NCI-H460 (cell line): ENCODE data around the gene GALNT1. TPM values are rescaled to one million over a fixed set of nuclear protein-coding genes. Genes with fewer than 3 reads are reported as not detected.
"Not testable (repeated sequence)": the region's sequence is repeated elsewhere in the genome, so short reads cannot be mapped to it uniquely, and the experiment has no call there.

Experiments
- DNase-seq: peaks from one replicate; pipeline ENCODE4 v3.0.0-alpha.2; 2016; ENCODE audit warnings: low read depth; ENCODE audit errors: extremely low read depth
- polyA plus RNA-seq: library from polyadenylated mRNA; depleted of rRNA; stranded (reverse); fragments of >200 nt; gene quantifications from 2 replicates; pipeline ENCODE4 v1.2.3, GENCODE V29; 2014; cell fraction: nucleus; rRNA removed
- total RNA-seq: library from RNA; depleted of rRNA; stranded (reverse); fragments of >200 nt; shearing (Covaris generic); gene quantifications from 2 replicates; pipeline ENCODE4 v1.2.3, GENCODE V29; 2014; rRNA removed

Gene GALNT1
- total RNA-seq = 55.8 and 63.8 TPM in 2 replicates
- polyA plus RNA-seq = 39.0 and 64.2 TPM in 2 replicates

DNA sequence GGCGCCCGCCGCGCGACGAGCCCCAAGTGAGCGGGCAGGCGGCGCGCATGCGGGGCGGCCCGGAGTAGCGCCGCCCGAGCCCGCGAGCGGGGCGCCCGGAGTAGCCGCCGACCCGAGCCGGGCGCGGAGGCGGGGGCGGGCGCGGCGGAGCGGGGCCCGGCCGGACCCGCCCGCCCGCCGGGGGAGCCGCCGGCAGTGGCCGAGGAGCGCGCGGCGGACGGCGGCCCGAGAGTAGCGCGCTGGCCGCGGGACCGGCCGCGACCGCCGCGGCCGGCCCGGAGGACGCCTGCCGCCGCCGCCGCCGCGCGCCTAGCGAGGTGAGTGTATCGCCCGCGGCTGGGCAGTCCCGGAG lies at the start of gene GALNT1:
TSS of gene GALNT1 (plus strand) at position 195 of the 352 bp plus-strand sequence. CDS start 72,923 bp downstream, outside the sequence.
- no peak for DNase-seq

DNA sequence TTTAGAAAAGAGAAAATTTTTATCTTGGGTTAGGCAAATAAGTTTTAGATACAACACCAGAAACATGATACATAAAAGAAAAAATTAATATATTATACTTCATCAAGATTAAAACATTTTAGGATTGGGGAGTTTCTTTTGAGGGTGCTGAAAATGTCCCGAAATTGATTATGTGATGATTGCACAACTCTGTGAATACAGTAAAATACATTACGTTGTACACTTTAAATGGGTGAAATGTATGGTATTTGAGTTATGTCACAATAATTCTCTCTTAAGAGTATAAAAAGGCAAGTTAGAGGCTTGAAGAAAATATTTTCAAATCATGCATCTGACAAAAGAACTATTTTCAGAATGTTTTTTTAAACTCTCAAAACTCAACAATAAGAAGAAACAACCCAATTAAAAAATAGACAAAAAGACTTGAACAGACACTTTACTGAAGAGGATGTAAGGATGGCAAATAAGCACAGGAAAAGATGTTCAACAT lies 47.6 kb upstream of the GALNT1 start:
- DNase-seq = no peak

DNA sequence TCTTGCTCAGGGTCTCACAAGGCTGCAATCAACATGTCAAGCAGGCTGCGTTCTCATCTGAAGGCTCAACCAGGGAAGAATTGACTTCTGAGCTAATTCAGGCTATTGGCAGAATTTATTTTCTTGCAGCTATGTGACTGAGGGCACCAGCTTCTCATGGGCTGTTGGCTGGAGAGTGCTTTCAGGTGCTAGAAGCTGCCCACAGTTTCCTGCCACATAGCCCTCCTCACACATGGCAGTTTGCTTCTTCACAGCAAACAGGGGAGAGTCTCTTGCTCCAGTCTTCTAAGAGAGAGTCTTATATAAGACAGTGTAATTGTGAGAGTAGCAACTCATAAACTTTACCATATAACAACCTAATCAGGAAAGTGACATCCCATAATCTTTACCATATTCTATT lies 46.2 kb upstream of the GALNT1 start:
- DNase-seq = no peak

DNA sequence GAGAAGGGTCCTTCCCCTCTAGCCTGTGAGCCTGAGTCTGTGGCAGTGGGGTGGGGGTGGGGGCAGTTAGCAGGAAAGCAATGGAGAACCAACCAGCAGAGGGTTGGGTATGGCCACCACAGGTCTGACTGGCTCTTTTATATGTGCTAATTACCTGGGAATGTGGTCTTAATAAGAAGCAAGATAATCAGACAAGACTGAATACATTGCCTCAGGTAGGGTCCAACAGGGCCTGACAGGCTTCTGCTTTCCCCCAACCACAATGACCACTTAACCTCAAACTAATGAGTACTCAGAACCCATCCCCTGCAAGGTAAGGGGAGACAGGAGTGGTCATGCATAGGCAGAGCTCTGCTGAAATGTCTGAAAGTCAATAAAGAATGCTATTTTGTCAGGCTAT lies 39.2 kb upstream of the GALNT1 start:
- DNase-seq = no peak

DNA sequence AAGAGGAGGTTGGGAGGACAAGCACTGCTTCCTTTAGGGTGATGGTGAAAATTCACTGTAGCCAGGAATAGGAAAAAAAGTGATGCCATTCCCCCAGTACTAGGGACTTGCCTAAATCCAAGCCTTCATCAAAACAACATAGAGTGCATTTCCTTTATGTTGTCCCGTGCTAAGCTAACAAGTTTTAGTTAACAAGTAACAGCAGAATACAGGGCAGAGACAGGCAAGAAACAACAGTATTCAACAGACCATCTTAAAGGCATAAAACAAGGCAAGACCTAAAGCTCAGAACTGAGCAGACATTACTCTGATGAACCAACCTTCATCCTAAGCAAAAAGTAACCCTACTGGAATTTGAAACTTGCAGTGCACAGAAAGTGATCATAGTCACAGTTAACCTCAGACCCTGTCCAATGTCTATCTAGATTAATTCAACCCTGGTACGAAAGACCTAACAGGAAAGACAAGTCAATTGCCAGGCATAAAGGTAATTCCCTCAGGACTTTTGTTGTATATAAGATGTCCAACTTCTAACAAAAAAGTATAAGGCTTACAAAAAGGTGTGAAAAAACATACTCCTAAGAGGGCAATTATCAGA lies 34.4 kb upstream of the GALNT1 start:
- DNase-seq = no peak

DNA sequence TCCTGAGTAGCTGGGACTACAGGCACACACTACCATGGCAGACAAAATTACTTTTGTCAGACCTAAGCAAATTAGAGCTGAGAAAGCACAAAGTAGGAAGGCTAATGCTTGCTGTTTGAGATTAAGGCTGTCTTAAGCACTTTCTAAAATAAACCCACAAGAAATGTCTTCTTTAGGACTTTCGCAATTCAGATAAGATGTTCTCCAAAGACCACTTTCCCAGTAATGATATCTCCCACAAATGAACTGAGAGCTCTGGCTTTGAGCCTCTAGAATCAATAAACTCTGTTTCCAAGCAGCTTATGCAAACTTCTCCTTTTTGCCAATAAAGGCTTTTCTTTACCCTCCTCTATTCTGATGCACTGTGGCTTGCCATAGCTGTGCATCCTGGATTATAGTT lies 32.0 kb upstream of the GALNT1 start:
- DNase-seq = no peak

DNA sequence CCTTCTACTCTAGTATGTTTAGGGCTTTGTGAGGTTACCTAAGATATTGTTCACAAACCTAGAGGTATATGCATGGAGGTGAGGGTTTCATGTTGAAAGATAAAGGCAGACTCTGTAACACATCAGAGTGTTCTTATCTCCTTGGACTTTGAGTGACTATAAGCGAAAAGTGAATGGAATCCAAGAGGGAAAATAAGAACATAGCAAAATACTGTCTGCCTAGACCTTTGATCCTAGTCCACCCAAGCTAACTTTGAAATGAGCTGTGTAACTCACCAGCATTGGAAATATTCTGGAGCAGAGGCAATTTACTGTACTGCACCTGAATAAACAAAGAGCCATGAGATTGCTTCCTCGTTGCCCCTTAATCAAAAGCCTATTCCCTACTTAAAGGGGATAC lies 28.2 kb upstream of the GALNT1 start:
- DNase-seq = no peak

DNA sequence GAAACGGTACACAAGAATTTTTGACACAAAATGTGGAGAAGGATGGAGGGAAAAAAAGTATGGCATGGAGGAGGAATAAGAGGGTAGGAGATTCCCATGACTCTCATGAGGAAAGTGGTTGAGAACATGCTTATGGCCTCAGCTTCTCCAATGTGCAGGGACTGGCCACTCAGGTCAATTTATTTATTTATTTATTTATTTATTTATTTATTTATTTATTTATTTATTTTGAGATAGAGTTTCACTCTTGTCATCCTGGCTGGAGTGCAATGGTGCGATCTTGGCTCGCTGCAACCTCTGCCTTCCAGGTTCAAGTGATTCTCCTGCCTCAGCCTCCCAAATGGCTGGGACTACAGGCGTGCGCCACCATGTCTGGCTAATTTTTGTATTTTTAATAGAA lies 26.0 kb upstream of the GALNT1 start:
- DNase-seq = not testable (repeated sequence)

DNA sequence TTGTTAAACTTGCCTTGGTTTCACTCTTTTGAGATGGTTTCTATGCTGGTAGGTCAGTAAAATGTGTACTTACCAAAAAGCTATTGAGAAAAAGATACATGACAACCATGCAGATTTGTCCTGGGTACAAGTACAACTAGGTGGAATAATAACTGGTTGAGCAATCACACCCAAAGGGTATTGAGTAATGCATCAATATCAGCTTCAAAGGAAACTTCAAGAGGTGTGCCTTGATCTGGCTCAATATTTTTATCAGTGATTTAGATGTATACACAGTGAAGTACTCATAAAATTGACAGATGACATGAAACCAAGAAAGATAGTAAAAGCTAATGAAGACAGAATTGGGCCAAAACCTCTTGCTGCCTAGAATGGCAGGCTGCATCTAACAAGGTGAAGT lies 21.7 kb upstream of the GALNT1 start:
- DNase-seq = no peak

DNA sequence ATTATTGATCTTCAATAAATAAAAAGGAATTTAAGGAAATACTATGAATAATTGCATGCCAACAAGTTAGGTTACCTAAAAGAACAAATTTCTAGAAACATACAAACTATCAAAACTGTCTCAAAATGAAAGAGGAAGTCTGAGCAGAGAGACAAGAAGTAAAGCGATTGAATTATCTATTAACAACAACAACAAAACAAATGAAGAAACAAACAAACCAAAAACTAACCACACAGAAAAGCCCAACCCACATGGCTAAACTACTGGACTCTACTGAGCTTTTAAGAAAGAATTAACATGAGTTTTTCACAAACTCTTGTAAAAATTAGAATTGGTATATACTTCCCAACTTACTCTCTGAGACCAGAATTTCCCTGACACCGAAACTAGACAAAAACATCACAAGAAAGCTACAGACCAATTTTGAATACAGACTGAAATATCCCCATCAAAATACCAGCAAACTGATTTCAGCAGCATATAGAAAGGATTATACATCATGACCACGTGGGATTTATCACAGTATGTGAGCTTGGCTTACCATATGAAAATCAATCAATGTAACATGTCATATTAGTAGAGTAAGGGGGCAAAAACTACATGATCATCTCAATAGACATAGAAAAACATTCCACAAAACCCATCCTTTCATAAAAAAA lies 16.6 kb upstream of the GALNT1 start:
- no peak for DNase-seq

DNA sequence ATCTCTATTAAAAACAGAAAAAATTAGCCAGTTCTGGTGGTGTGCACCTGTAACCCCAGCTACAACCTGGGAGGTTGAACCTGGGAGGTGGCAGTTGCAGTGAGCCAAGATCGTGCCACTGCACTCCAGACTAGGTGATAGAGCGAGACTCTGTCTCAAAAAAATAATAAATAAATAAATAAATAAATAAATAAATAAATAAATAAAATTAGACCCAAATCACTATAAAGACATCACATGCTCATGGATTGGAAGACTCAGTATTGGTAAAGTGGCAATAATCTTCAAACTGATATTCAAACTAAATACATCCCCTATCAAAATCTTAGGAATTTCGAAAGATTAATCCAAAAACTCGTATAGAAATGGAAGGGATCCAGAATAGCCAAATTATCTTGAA lies 15.5 kb upstream of the GALNT1 start:
- DNase-seq = no peak

DNA sequence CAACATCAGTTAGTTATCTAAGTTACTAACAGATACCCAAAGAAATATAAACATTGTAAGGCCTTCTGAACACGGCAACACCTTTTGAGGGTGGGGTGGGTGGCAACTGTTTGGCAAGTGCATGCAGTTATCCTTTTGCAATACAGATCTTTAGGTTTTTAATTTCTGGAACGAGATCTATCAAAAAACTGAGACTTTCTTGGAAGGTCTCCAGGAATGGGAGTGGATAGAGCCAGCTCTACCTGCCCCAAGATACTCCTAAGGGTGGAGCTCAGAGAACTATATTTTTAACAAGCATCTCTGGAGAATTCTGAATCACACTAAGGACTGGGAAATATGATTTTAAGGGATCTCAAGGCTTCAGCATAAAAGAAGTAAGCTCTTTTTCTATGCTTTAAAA lies 11.4 kb upstream of the GALNT1 start:
- DNase-seq = no peak

DNA sequence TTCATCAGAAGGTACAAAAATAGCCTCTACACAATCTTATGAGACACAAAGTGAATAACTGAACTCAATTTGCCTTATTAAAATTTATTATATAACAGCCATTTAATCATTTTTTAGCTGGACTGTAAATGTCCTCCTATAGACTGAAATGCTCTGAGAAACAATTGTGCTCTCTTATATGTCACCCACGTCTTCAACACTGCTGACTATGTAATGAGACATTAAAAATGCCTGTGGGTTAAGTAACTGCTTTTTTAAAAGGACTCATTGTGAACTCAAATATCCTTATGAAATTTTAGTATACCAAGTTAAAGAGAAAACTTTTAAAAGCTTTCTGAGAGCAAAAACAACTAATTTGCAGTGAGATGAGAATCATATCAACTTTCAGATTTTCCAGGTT lies 10.4 kb upstream of the GALNT1 start:
- DNase-seq = no peak

DNA sequence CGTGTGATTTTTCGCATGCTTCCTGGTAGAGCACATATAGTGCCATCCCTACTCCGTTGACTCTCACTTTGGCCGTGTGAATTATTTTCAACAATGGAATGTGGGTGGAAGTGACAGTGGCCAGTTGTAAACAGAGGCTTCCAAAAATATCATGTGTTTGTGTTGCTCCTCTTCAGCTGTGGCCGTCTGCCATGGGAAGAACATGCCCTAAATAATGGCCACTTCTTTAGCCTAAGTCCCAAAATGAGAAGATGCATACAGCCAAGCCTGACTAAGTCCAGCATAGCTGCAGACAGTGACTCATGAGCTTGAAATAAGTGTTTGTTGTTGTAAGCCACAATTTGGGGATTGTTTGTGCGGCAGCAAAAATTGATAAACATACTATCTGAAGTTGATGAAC lies 8.9 kb upstream of the GALNT1 start:
- no peak for DNase-seq

DNA sequence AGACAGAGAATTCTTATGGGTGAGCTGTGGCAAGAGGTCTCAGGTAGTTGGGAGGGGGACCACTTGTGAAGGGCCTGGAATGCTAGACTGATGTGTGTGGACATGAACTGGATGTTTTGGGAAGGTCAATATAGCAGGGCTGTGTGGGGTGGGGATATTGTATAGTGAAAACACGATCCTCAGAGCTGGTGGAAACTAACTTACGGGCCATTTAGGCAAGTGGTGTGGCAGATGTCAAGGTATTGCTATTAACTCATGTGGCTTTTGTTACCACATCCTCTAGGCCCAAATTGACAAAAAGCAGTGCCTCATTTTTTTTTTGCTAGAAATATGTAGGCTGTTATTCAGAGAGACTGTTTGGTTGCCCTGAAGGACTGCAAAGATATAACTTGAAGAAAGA lies 8.0 kb upstream of the GALNT1 start:
- DNase-seq = no peak

DNA sequence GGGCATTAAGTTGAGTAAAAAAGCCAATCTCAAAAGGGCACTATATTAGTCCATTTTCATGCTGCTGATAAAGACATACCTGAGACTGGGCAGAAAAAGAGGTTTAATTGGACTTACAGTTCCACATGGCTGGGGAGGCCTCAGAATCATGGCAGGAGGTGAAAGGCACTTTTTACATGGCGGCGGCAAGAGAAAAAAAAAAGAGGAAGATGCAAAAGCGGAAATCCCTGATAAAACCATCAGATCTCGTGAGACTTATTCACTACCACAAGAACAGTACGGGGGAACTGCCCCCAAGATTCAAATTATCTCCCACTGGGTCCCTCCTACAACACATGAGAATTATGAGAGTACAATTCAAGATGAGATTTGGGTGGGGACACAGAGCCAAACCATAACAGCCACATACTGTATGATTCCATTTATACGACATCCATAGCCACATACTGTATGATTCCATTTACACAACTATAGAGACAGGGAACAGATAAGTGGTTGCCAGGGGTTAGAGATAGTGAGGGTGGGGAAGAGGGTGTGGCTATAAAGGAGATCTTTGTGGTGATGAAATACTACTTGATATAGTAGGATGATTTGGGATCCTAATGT lies 5.2 kb upstream of the GALNT1 start:
- not testable (repeated sequence) for DNase-seq

DNA sequence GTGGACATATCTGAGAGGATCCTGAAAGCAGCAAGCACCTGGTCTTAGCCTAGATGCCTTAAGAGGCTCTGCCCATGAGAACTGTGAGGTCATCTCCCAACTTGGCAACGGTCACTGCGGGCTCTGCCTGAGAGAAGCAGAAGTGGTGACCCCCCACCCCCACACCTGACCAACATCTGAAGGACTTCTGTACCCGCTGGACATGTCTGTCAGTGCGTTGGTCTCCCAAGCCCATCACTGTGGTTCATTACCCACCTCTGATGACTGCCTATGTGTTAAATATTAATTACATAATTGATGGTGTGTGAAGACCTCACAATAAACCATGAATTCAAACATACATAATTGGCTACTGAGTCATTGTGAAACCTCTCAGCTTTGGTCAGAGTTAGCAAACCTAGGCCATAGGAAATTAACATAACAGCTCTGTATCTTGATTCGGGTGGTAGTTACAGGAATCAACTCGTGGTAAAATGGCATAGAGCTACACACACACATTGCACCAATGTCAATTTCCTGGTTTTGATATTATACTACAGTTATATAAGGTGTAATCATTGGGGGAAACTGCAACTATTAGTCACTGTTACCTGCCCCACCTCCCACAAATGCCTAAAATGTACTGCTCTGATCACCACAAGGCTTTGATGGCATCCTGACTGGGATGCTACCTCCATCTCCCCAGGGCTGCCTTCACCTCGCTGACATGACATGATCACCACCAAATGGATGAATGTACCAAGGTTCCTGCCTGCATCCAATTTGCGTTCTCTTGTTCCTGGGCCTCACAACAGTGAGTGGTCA lies 4.3 kb upstream of the GALNT1 start:
- DNase-seq = no peak

DNA sequence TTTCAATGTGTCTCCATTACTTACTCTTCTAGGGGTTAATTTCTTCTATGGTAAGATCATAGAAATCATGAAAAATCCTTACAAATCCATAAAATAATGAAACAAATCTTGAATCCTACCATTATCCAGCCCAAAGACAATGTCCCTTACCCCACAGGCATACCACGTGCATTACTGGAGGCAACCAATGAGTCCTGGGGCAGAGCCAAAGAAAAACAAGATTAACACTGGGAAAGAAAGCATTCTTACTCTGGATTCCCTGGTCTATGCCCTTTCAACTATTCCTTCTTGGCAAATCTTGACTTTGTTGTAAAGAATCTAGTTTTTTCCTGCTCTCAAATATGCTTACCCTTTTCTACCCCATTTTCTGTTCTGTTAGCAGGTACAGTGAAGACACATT lies 3.1 kb upstream of the GALNT1 start:
- no peak for DNase-seq

DNA sequence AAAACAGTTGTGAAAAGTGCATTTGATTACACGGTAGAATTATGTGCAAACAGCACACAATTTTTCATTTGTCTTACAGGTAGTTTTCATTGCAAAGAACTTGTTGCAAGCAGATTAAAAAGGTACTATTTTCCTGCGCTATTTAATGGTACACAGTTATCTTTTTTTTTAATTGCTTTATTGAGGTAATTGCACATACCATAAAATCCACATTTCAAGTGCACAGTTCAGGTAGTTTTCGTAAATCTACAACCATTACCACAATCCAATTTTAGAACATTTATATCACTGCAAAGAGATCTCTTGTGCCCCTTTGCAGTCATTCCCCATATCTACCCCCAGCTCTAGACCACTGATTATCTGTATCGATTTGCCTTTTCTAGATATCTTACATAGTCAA lies 2.6 kb upstream of the GALNT1 start:
- no peak for DNase-seq

DNA sequence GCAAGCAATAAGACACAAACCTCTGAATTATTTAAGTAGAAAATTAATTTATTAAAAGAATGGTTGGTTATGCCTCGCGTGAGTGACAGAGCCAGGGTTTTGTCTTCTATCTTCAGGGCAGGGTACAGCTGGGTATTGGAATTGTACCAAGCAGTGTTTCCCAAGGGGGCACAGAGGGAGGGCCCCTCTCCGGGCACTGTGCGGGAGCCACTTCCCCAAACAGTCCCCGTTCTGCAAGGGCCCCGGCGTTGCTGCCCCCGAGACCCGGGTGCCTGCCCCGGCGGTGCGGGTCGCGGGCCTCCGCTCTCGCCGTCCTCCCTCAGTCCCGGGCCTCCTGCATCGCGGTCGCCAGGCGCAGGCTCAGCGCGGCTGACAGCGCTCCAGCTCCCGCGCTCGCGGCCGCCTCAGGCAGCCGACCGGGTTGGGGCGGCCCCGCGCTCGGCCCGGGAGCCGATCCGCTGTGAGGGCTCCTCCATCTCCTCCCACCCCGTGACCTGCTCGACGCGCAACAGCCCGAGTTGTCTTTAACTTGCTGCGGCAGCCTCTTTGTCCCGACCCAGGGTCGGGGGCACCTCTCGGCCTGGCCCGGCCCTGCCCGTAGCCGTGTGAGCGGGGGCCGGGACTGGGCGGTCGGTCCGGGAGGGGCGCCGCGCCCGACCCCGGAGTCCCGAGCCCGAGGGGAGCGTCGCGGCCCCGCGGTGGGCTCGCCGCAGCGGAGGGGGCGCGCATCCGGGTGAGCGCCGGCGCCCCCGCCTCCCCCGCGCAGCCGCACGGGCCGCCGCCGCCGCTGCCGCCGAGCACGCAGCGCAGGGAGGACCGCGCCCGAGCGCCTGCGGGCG lies 620 bp upstream of the GALNT1 start:
- peak; percentile 12 for DNase-seq
